Measurements from ENCODE around the gene TMEM72. TPM values are rescaled to one million over a fixed set of nuclear protein-coding genes. Genes with fewer than 3 reads are reported as not detected.

TMEM72 gene
- total RNA-seq, 1 experiment from 2014 or later: not detected

DNA sequence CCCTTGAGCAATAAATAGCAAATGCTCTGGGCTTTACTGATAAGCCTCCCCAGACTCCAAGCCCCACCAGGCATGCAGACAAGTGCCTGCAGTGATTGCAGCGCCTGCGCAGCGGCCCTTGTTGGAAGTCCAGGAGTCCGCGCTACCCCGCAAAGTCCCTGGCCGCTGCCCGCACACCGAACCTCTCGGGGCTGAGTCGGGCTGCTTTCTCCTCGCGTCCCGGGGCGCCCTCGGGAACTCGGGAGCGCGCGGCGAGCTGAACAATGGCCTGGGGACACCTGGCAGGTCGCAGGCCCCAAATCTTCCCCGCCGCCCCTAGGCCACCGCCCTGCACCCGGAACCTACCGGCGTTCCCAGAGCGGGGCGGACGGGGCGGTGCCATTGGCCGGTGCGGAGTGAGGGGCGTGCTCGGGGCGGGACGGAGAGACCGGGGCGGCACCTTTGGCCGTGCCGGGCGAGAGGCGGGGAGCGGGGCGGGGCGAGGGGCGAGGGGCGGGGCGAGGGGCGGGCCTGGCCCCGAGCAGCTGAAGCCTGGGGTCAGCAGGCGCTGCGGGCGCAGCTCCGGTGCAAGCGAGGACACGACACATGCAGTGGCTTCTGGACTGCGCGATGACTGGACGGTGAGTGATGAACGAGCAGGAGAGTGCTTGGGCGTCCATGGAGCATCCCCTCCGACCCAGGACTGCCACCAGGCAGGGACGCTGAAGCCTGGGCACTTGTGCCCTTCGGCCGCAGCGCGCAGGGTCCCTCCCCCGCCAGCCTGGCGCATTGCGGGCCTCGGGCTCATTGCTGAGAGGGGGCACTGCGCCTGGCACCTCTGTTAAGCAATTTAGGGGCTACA is 48.3 kb downstream of the TMEM72 start, which contains the start of gene RASSF4:
RASSF4 (plus strand) TSS at position 556 of the 841 bp plus-strand sequence. CDS start 10,401 bp downstream, outside the sequence.
- Histone ChIP-seq H3K27ac (ENCODE audit: insufficient read length, low read depth, low read length) (no peak within 1 kb of the TSS), H2BK120ac (ENCODE audit: low read depth, low read length, poor library complexity, severe bottlenecking) (no peak within 1 kb of the TSS), H3K4me2 (ENCODE audit: insufficient read depth, insufficient read length, low read length) (peak within 1 kb of the TSS; percentile 81), H3K27me3 (ENCODE audit: insufficient read depth, low read length) (no peaks in the 10 kb centered on the region), H2BK5ac (ENCODE audit: insufficient read length, low read length) (no peak within 1 kb of the TSS), H3K56ac (ENCODE audit: insufficient read length, low read depth, low read length) (no peak within 1 kb of the TSS), H4K5ac (ENCODE audit: insufficient read length, low read depth, low read length) (no peak within 1 kb of the TSS), H2AK5ac (ENCODE audit: insufficient read length, low read length) (no peak within 1 kb of the TSS), H3K4ac (ENCODE audit: low read depth, low read length) (no peak within 1 kb of the TSS), H3K9me3 (ENCODE audit: control insufficient read depth, low read depth, low read length) (no peaks in the 10 kb centered on the region), H3T11ph (ENCODE audit: low read length) (no peak within 1 kb of the TSS), H3K23me2 (ENCODE audit: insufficient read length, low read depth, low read length, poor library complexity, severe bottlenecking) (peaks cover 11% of the 10 kb centered on the region), H2BK15ac (ENCODE audit: low read depth, low read length) (no peak within 1 kb of the TSS), H3K79me1 (ENCODE audit: insufficient read depth, low read depth, low read length, poor library complexity, severe bottlenecking) (no peaks in the 10 kb centered on the region), H3K18ac (ENCODE audit: insufficient read length, low read depth, low read length) (no peak within 1 kb of the TSS), H4K91ac (ENCODE audit: insufficient read length, low read depth, low read length) (no peak within 1 kb of the TSS), H3K79me2 (ENCODE audit: insufficient read depth, low read length) (no peaks in the 10 kb centered on the region), H2BK12ac (ENCODE audit: insufficient read length, low read depth, low read length) (no peak within 1 kb of the TSS), H3K4me1 (ENCODE audit: insufficient read depth, low read length) (peaks cover 15% of the 10 kb centered on the region; the same call in 1 of the 2 replicates), H3K14ac (ENCODE audit: insufficient read depth, low read length) (peak within 1 kb of the TSS; percentile 81), H4K8ac (replicated peaks; ENCODE audit: insufficient read length, low read depth, low read length) (no peak within 1 kb of the TSS), H3K23ac (ENCODE audit: insufficient read length, low read depth, low read length) (no peak within 1 kb of the TSS), H4K20me1 (ENCODE audit: control insufficient read depth, insufficient read depth, insufficient read length) (no peaks in the 10 kb centered on the region), H2AFZ (ENCODE audit: low read length) (no peak within 1 kb of the TSS), H3K9ac (ENCODE audit: extremely low read depth, insufficient read length, low read length) (peak within 1 kb of the TSS; percentile 24), H2BK20ac (ENCODE audit: low read depth, low read length, poor library complexity, severe bottlenecking) (no peak within 1 kb of the TSS)
- no CpG with 5 or more reads among the region's 74 CpGs for WGBS (ENCODE audit: extremely low coverage, insufficient read length, low lambda C conversion rate)
- Mint-ChIP-seq H3K27me3 (ENCODE audit: low read depth) (peaks cover 13% of the 10 kb centered on the region), H3K9me3 (no peaks in the 10 kb centered on the region), H3K36me3 (ENCODE audit: insufficient read depth in 1 of 3, low read depth in 3 of 3) (peaks cover 5 to 11% (median 9%) of the 10 kb centered on the region in 3 experiments; a peak in 6 of 7 replicates), H3K4me3 (peak within 1 kb of the TSS; percentile 79 to 87), H3K4me1 (peaks cover 57 to 58% of the 10 kb centered on the region in 2 experiments), H3K27ac (peak within 1 kb of the TSS in 1 of 3 experiments; percentile 12; a peak in 4 of 7 replicates)
- TF ChIP-seq, protein P1, sequence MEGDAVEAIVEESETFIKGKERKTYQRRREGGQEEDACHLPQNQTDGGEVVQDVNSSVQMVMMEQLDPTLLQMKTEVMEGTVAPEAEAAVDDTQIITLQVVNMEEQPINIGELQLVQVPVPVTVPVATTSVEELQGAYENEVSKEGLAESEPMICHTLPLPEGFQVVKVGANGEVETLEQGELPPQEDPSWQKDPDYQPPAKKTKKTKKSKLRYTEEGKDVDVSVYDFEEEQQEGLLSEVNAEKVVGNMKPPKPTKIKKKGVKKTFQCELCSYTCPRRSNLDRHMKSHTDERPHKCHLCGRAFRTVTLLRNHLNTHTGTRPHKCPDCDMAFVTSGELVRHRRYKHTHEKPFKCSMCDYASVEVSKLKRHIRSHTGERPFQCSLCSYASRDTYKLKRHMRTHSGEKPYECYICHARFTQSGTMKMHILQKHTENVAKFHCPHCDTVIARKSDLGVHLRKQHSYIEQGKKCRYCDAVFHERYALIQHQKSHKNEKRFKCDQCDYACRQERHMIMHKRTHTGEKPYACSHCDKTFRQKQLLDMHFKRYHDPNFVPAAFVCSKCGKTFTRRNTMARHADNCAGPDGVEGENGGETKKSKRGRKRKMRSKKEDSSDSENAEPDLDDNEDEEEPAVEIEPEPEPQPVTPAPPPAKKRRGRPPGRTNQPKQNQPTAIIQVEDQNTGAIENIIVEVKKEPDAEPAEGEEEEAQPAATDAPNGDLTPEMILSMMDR (conservative IDR thresholded peaks at IDR 0.05): no peak
- DNase-seq: peak; percentile 93

All from H9 (cell line).